HL-60 (cell line): Measurements from ENCODE around the gene ELFN2.

Experiments
- GABPA ChIP-seq: IDR thresholded peaks from 2 replicates; pipeline ENCODE4 v1.6.1; 2012; ENCODE audit warnings: low read depth
- POLR2AphosphoS5 ChIP-seq: IDR thresholded peaks from 2 replicates; pipeline ENCODE4 v1.6.1; 2012; ENCODE audit warnings: low read depth
- SPI1 ChIP-seq: IDR thresholded peaks from 2 replicates; pipeline ENCODE4 v1.6.1; 2012; ENCODE audit warnings: low read depth, mild to moderate bottlenecking, borderline replicate concordance
- TF ChIP-seq, protein P1 (sequence below): IDR thresholded peaks from 2 replicates; pipeline ENCODE4 v1.6.1; 2012; ENCODE audit warnings: low read depth; ENCODE audit not compliant: insufficient replicate concordance
- TF ChIP-seq, protein P2 (sequence below): IDR thresholded peaks from one replicate; pipeline ENCODE4 v1.5.1; 2011; ENCODE audit warnings: low read length, control low read depth, inconsistent platforms; ENCODE audit not compliant: insufficient read depth

DNA sequence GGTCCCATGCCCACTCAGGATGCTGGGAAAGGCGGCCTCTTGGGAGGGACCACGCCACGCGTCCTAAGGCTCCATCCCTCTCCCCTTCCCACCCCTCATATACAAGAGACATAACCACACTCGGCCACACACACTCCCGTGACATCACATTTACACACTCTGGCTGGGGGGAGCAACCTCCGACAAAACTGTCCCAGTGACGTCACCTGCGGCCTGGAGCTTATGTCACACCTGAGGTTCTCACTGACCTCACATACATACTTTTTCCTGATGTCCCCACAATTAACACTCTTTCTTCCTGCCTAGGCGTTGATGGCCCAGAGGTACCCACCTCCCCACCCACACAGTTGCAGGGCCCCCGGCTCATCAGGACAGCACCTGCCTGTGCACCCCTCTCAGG is 1.9 kb downstream of the ELFN2 start:
- TF ChIP-seq, protein P1, sequence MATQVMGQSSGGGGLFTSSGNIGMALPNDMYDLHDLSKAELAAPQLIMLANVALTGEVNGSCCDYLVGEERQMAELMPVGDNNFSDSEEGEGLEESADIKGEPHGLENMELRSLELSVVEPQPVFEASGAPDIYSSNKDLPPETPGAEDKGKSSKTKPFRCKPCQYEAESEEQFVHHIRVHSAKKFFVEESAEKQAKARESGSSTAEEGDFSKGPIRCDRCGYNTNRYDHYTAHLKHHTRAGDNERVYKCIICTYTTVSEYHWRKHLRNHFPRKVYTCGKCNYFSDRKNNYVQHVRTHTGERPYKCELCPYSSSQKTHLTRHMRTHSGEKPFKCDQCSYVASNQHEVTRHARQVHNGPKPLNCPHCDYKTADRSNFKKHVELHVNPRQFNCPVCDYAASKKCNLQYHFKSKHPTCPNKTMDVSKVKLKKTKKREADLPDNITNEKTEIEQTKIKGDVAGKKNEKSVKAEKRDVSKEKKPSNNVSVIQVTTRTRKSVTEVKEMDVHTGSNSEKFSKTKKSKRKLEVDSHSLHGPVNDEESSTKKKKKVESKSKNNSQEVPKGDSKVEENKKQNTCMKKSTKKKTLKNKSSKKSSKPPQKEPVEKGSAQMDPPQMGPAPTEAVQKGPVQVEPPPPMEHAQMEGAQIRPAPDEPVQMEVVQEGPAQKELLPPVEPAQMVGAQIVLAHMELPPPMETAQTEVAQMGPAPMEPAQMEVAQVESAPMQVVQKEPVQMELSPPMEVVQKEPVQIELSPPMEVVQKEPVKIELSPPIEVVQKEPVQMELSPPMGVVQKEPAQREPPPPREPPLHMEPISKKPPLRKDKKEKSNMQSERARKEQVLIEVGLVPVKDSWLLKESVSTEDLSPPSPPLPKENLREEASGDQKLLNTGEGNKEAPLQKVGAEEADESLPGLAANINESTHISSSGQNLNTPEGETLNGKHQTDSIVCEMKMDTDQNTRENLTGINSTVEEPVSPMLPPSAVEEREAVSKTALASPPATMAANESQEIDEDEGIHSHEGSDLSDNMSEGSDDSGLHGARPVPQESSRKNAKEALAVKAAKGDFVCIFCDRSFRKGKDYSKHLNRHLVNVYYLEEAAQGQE = no peak
- TF ChIP-seq, protein P2, sequence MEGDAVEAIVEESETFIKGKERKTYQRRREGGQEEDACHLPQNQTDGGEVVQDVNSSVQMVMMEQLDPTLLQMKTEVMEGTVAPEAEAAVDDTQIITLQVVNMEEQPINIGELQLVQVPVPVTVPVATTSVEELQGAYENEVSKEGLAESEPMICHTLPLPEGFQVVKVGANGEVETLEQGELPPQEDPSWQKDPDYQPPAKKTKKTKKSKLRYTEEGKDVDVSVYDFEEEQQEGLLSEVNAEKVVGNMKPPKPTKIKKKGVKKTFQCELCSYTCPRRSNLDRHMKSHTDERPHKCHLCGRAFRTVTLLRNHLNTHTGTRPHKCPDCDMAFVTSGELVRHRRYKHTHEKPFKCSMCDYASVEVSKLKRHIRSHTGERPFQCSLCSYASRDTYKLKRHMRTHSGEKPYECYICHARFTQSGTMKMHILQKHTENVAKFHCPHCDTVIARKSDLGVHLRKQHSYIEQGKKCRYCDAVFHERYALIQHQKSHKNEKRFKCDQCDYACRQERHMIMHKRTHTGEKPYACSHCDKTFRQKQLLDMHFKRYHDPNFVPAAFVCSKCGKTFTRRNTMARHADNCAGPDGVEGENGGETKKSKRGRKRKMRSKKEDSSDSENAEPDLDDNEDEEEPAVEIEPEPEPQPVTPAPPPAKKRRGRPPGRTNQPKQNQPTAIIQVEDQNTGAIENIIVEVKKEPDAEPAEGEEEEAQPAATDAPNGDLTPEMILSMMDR = no peak
- no peak for TF ChIP-seq POLR2AphosphoS5
- TF ChIP-seq GABPA = no peak
- no peak for TF ChIP-seq SPI1
